HS-27A (cell line): ENCODE data around the gene ACOX2.

Source experiments
- DNase-seq: peaks from one replicate; pipeline ENCODE4 v3.0.0-alpha.2; 2012; ENCODE audit warnings: low read depth, missing footprints

Gene ACOX2

DNA sequence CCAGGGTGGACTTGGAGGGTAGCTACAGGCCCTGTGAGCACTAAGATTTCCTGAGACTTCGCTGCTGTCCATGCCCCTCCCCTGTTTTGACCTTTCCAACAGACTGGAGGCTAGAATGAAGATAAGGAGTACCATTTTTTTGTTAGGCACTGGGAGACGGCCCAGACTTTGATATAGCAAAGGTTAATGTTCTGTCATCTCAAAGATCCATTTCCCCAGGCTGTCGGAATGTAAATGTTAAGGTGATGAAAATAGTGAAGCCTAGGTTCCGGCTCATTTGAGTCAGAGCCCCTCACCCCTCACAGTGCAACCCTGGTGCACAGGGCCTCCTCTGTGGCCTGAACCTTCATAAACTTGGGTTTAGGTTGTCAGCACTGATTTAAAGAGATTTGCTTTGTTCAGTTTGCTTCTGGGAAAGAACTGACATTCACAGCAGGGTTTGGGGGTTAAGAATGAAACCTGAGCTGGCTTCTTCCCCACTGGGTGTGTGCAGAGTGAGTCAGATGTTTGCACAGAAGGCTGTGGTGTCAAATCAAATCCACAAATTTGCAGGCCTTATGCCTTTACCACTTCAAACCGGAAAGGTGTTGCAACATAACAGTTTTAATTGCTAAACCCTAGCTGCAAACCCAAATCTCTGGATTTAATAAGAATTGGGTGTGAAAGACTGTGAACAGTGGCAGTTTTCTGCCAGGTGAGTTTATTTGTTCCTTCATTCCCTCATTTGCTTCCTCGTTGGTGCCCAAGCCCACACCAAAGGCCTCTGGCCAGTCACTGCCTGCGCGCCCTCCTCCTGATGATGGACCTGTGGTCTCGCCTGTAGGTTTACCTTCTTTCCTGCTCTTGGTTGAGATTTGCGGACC lies 65.7 kb downstream of the ACOX2 start:
- DNase-seq, result peak; percentile 81

GRCh38 chr3:58470363-58471024 lies 66.5 kb downstream of the ACOX2 start:
- DNase-seq, result no peak

GRCh38 chr3:58469096-58469495 lies 67.9 kb downstream of the ACOX2 start:
- no peak for DNase-seq

GRCh38 chr3:58466899-58467563 lies 70.0 kb downstream of the ACOX2 start:
- DNase-seq, result no peak

- no peak for DNase-seq
Observed at GRCh38 chr3:58464866-58465265, 72.1 kb downstream of the ACOX2 start.

DNA sequence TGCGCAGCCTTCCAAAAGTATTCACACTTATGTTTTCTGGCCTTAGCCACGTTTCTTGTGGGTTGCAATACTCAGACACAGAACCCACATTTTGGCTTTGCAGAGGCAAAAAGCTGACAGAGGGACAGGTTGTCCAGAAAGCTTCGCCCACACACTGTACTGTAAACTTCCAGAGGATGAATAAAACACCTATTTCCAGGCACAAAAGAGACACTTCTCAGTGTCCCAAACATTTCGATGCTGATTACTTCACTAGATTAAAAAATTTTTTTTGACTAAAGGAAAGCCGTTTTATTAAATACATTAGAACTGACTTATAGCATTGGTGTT lies 73.1 kb downstream of the ACOX2 start:
- DNase-seq, result no peak

GRCh38 chr3:58463181-58463941 lies 73.6 kb downstream of the ACOX2 start:
- DNase-seq, result peak; percentile 79

- DNase-seq, result no peak
Observed at GRCh38 chr3:58462829-58463180, 74.2 kb downstream of the ACOX2 start.

DNA sequence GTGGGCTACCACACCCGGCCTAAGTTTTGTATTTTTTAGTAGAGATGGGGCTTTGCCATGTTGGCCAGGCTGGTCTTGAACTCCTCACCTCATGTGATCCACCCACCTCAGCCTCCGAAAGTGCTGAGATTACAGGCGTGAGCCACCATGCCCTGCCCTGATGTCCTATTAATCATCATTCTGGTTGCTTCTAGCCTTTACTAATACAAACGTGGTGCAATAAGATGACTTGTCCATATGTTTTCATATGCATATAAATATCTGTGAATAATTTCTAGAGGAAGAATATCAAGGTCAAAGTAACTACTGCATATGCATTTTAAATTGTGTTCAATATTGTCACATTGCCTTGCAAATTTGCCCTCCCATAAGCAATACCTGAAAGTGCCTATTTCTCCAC lies 77.8 kb downstream of the ACOX2 start:
- DNase-seq, result no peak
